Measurements from ENCODE around the gene GSE1. TPM values are rescaled to one million over a fixed set of nuclear protein-coding genes. Genes with fewer than 3 reads are reported as not detected.

Gene GSE1
- total and polyA plus RNA-seq, 5 experiments from 2014 or later = 1.5 to 56.2 (median 2.9) TPM

- POLR2A ChIA-PET = interaction anchor here (1.0 to 1.3 kb wide), 2 partner anchors 9 to 23 kb away, joined by 3 to 4 read pairs; no protein-coding TSS in a partner anchor
- Mint-ChIP-seq H3K27me3 (peaks cover 2 to 18% (median 5%) of the 10 kb centered on the region in 5 donors), H3K4me1 (peaks cover 0 to 1% (median 0%) of the 10 kb centered on the region in 4 donors), H3K36me3 (no peaks in the 10 kb centered on the region), H3K4me3 (peak overlapping the region in 5 of 10 donors; percentile 14 to 61 (median 50)), H3K9me3 (no peaks in the 10 kb centered on the region), H3K27ac (no peak overlapping the region)
- ATAC-seq (no peak), DNase-seq (peak in 1 of 10 donors; percentile 19)
Measured at GRCh38 chr16:85689950-85690320, 76.8 kb downstream of the GSE1 start.

- no peaks in the 10 kb centered on the region for H3K36me3 Mint-ChIP-seq
- POLR2A ChIA-PET = interaction anchor here (1.3 kb wide), 1 partner anchor 10 kb away, joined by 4 read pairs; no protein-coding TSS in a partner anchor
- H3K4me1 Mint-ChIP-seq = peaks cover 0 to 1% (median 0%) of the 10 kb centered on the region in 4 donors
- H3K4me3 Mint-ChIP-seq = no peak overlapping the region
- DNase-seq (no peak), ATAC-seq (no peak)
- peaks cover 2 to 18% (median 5%) of the 10 kb centered on the region in 5 donors for H3K27me3 Mint-ChIP-seq
- H3K27ac Mint-ChIP-seq = peak overlapping the region in 1 of 10 donors; percentile 19
- no peaks in the 10 kb centered on the region for H3K9me3 Mint-ChIP-seq
Measured at GRCh38 chr16:85690469-85691064, 77.4 kb downstream of the GSE1 start.

- no peaks in the 10 kb centered on the region for H3K9me3 Mint-ChIP-seq
- ATAC-seq (no peak), DNase-seq (no peak)
- H3K27ac Mint-ChIP-seq = no peak overlapping the region
- H3K4me1 Mint-ChIP-seq = peaks cover 0 to 1% (median 0%) of the 10 kb centered on the region in 4 donors
- no peak overlapping the region for H3K4me3 Mint-ChIP-seq
- H3K27me3 Mint-ChIP-seq = peaks cover 2 to 23% (median 8%) of the 10 kb centered on the region in 5 donors
- POLR2A ChIA-PET = no interaction called here
- no peaks in the 10 kb centered on the region for H3K36me3 Mint-ChIP-seq
Measured at GRCh38 chr16:85695196-85696128, 82.3 kb downstream of the GSE1 start.

GRCh38 chr16:85696781-85697180 is 83.7 kb downstream of the GSE1 start:
- POLR2A ChIA-PET = no interaction called here
- Mint-ChIP-seq H3K4me3 (no peak overlapping the region), H3K4me1 (peaks cover 0 to 3% (median 0%) of the 10 kb centered on the region in 4 donors), H3K9me3 (peaks cover 0 to 2% (median 0%) of the 10 kb centered on the region in 9 donors), H3K27me3 (peaks cover 2 to 17% (median 8%) of the 10 kb centered on the region in 5 donors), H3K27ac (no peak overlapping the region), H3K36me3 (no peaks in the 10 kb centered on the region)
- no peak for ATAC-seq
- no peak for DNase-seq

- H3K4me3 Mint-ChIP-seq = no peak overlapping the region
- peaks cover 0 to 3% (median 0%) of the 10 kb centered on the region in 4 donors for H3K4me1 Mint-ChIP-seq
- H3K27me3 Mint-ChIP-seq = peaks cover 2 to 17% (median 8%) of the 10 kb centered on the region in 5 donors
- DNase-seq = peak in 1 of 10 donors; percentile 21
- no peaks in the 10 kb centered on the region for H3K36me3 Mint-ChIP-seq
- no peak overlapping the region for H3K27ac Mint-ChIP-seq
- peaks cover 0 to 2% (median 0%) of the 10 kb centered on the region in 9 donors for H3K9me3 Mint-ChIP-seq
- POLR2A ChIA-PET = no interaction called here
- ATAC-seq = no peak
Measured at GRCh38 chr16:85697431-85697830, 84.3 kb downstream of the GSE1 start.

- POLR2A ChIA-PET = no interaction called here
- Mint-ChIP-seq H3K36me3 (no peaks in the 10 kb centered on the region), H3K27ac (no peak overlapping the region), H3K4me3 (no peak overlapping the region), H3K27me3 (peaks cover 0 to 12% (median 4%) of the 10 kb centered on the region in 5 donors), H3K4me1 (peaks cover 0 to 3% (median 0%) of the 10 kb centered on the region in 4 donors), H3K9me3 (peaks cover 0 to 2% (median 0%) of the 10 kb centered on the region in 9 donors)
- ATAC-seq (no peak), DNase-seq (no peak)
Measured at GRCh38 chr16:85698459-85698891, 85.4 kb downstream of the GSE1 start.

- H3K9me3 Mint-ChIP-seq = peaks cover 0 to 2% (median 0%) of the 10 kb centered on the region in 9 donors
- H3K36me3 Mint-ChIP-seq = no peaks in the 10 kb centered on the region
- POLR2A ChIA-PET = no interaction called here
- no peak for DNase-seq
- peaks cover 0 to 9% (median 3%) of the 10 kb centered on the region in 5 donors for H3K27me3 Mint-ChIP-seq
- no peak overlapping the region for H3K4me3 Mint-ChIP-seq
- no peak for ATAC-seq
- no peak overlapping the region for H3K27ac Mint-ChIP-seq
- peaks cover 0 to 3% (median 0%) of the 10 kb centered on the region in 4 donors for H3K4me1 Mint-ChIP-seq
Measured at GRCh38 chr16:85698935-85699558, 85.9 kb downstream of the GSE1 start.

GRCh38 chr16:85699628-85700027 is 86.5 kb downstream of the GSE1 start:
- Mint-ChIP-seq H3K27me3 (peaks cover 0 to 8% (median 3%) of the 10 kb centered on the region in 5 donors), H3K4me1 (peaks cover 0 to 3% (median 0%) of the 10 kb centered on the region in 4 donors), H3K36me3 (no peaks in the 10 kb centered on the region), H3K9me3 (peaks cover 0 to 2% (median 0%) of the 10 kb centered on the region in 9 donors), H3K4me3 (no peak overlapping the region), H3K27ac (no peak overlapping the region)
- no peak for DNase-seq
- no peak for ATAC-seq
- POLR2A ChIA-PET = no interaction called here

GRCh38 chr16:85704011-85704410 is 90.9 kb downstream of the GSE1 start:
- ATAC-seq = no peak
- H3K9me3 Mint-ChIP-seq = peaks cover 0 to 2% (median 0%) of the 10 kb centered on the region in 9 donors
- no peak overlapping the region for H3K27ac Mint-ChIP-seq
- no peak for DNase-seq
- H3K4me1 Mint-ChIP-seq = peaks cover 0 to 3% (median 0%) of the 10 kb centered on the region in 4 donors
- H3K27me3 Mint-ChIP-seq = no peaks in the 10 kb centered on the region
- no peak overlapping the region for H3K4me3 Mint-ChIP-seq
- POLR2A ChIA-PET = interaction anchor here (0.7 kb wide), 1 partner anchor 42 kb away, joined by 7 read pairs; no protein-coding TSS in a partner anchor
- H3K36me3 Mint-ChIP-seq = no peaks in the 10 kb centered on the region

- H3K4me3 Mint-ChIP-seq = no peak overlapping the region
- H3K27ac Mint-ChIP-seq = peak overlapping the region in 1 of 10 donors; percentile 18
- ATAC-seq (no peak), DNase-seq (no peak)
- H3K36me3 Mint-ChIP-seq = no peaks in the 10 kb centered on the region
- peaks cover 0 to 2% (median 0%) of the 10 kb centered on the region in 9 donors for H3K9me3 Mint-ChIP-seq
- POLR2A ChIA-PET = interaction anchor here (0.6 kb wide), 1 partner anchor 599 kb away, joined by 4 read pairs; no protein-coding TSS in a partner anchor
- H3K4me1 Mint-ChIP-seq = peaks cover 0 to 3% (median 0%) of the 10 kb centered on the region in 4 donors
- no peaks in the 10 kb centered on the region for H3K27me3 Mint-ChIP-seq
Measured at GRCh38 chr16:85704900-85705846, 92.1 kb downstream of the GSE1 start.

GRCh38 chr16:85706449-85707034 is 93.4 kb downstream of the GSE1 start:
- Mint-ChIP-seq H3K9me3 (no peaks in the 10 kb centered on the region), H3K27ac (no peak overlapping the region), H3K27me3 (no peaks in the 10 kb centered on the region), H3K4me3 (no peak overlapping the region), H3K4me1 (peaks cover 0 to 4% (median 0%) of the 10 kb centered on the region in 4 donors), H3K36me3 (peaks cover 0 to 7% (median 4%) of the 10 kb centered on the region in 3 donors)
- ATAC-seq (no peak), DNase-seq (no peak)
- POLR2A ChIA-PET = interaction anchor here (0.6 to 0.7 kb wide), 2 partner anchors 21 to 95 kb away, joined by 3 read pairs; no protein-coding TSS in a partner anchor

Data from naive thymus-derived CD8-positive, alpha-beta T cell (primary cell).